H9 (cell line): ENCODE results near the gene TRIM10. TPM values are rescaled to one million over a fixed set of nuclear protein-coding genes. Genes with fewer than 3 reads are reported as not detected.

ENCODE experiments used
- DNase-seq: peaks from one replicate; pipeline ENCODE4 v3.0.0-alpha.2; 2017
- H2AFZ ChIP-seq: one replicate; pipeline ENCODE4 v1.6.1; 2013; ENCODE audit warnings: mild to moderate bottlenecking, low read length, control low read depth, moderate library complexity
- H2AK5ac ChIP-seq: 2 replicates; pipeline ENCODE4 v1.6.1; 2013; ENCODE audit warnings: low read length, control low read depth, mixed read lengths; ENCODE audit not compliant: insufficient read length
- H2BK120ac ChIP-seq: one replicate; pipeline ENCODE4 v1.6.1; 2013; ENCODE audit warnings: low read depth, mild to moderate bottlenecking, low read length, control low read depth, inconsistent platforms; ENCODE audit not compliant: poor library complexity, severe bottlenecking
- H2BK12ac ChIP-seq: 2 replicates; pipeline ENCODE4 v1.6.1; 2013; ENCODE audit warnings: low read length, control low read depth, mixed read lengths, low read depth; ENCODE audit not compliant: insufficient read length
- H2BK15ac ChIP-seq: 2 replicates; pipeline ENCODE4 v1.6.1; 2013; ENCODE audit warnings: low read depth, low read length, control low read depth
- H2BK20ac ChIP-seq: one replicate; pipeline ENCODE4 v1.6.1; 2013; ENCODE audit warnings: low read depth, mild to moderate bottlenecking, low read length, control low read depth, inconsistent platforms; ENCODE audit not compliant: poor library complexity, severe bottlenecking
- H2BK5ac ChIP-seq: 2 replicates; pipeline ENCODE4 v1.6.1; 2013; ENCODE audit warnings: low read length, control low read depth, mixed read lengths; ENCODE audit not compliant: insufficient read length
- H3K14ac ChIP-seq: 2 replicates; pipeline ENCODE4 v1.6.1; 2013; ENCODE audit warnings: low read length, control low read depth; ENCODE audit not compliant: insufficient read depth
- H3K18ac ChIP-seq: 2 replicates; pipeline ENCODE4 v1.6.1; 2013; ENCODE audit warnings: low read depth, mild to moderate bottlenecking, mixed read lengths, low read length, control low read depth; ENCODE audit not compliant: insufficient read length
- H3K23ac ChIP-seq: 2 replicates; pipeline ENCODE4 v1.6.1; 2013; ENCODE audit warnings: low read length, control low read depth, mixed read lengths, low read depth; ENCODE audit not compliant: insufficient read length
- H3K23me2 ChIP-seq: 2 replicates; pipeline ENCODE4 v1.6.1; 2013; ENCODE audit warnings: low read depth, mild to moderate bottlenecking, mixed read lengths, low read length, control low read depth; ENCODE audit not compliant: insufficient read length, poor library complexity, severe bottlenecking
- H3K27ac ChIP-seq: 2 replicates; pipeline ENCODE4 v1.5.1; 2013; ENCODE audit warnings: low read length, control low read depth, mixed read lengths, low read depth; ENCODE audit not compliant: insufficient read length
- H3K27me3 ChIP-seq: 2 replicates; pipeline ENCODE4 v1.6.1; 2013; ENCODE audit warnings: low read length, control low read depth, inconsistent platforms; ENCODE audit not compliant: insufficient read depth
- H3K4ac ChIP-seq: 2 replicates; pipeline ENCODE4 v1.6.1; 2013; ENCODE audit warnings: low read depth, mild to moderate bottlenecking, control low read depth, inconsistent platforms, low read length, moderate library complexity
- H3K4me1 ChIP-seq: 2 replicates; pipeline ENCODE4 v1.6.1; 2013; ENCODE audit warnings: low read length, control low read depth, inconsistent platforms; ENCODE audit not compliant: insufficient read depth
- H3K4me2 ChIP-seq: 2 replicates; pipeline ENCODE4 v1.6.1; 2013; ENCODE audit warnings: low read length, control low read depth, mixed read lengths; ENCODE audit not compliant: insufficient read length, insufficient read depth
- H3K56ac ChIP-seq: 2 replicates; pipeline ENCODE4 v1.6.1; 2013; ENCODE audit warnings: low read depth, mild to moderate bottlenecking, mixed read lengths, low read length, control low read depth; ENCODE audit not compliant: insufficient read length
- H3K79me1 ChIP-seq: 2 replicates; pipeline ENCODE4 v1.6.1; 2013; ENCODE audit warnings: low read depth, mild to moderate bottlenecking, moderate library complexity, low read length, control low read depth, inconsistent platforms; ENCODE audit not compliant: insufficient read depth, poor library complexity, severe bottlenecking
- H3K79me2 ChIP-seq: 2 replicates; pipeline ENCODE4 v1.6.1; 2013; ENCODE audit warnings: low read length, control low read depth, inconsistent platforms; ENCODE audit not compliant: insufficient read depth
- H3K9ac ChIP-seq: 2 replicates; pipeline ENCODE4 v1.6.1; 2013; ENCODE audit warnings: low read length, control low read depth, mixed read lengths; ENCODE audit not compliant: insufficient read length; ENCODE audit errors: extremely low read depth
- H3K9me3 ChIP-seq: one replicate; pipeline ENCODE4 v1.6.1; 2013; ENCODE audit warnings: low read depth, low read length, inconsistent platforms; ENCODE audit not compliant: control insufficient read depth
- H3T11ph ChIP-seq: one replicate; pipeline ENCODE4 v1.6.1; 2013; ENCODE audit warnings: mild to moderate bottlenecking, low read length, control low read depth, inconsistent platforms
- H4K20me1 ChIP-seq: one replicate; pipeline ENCODE4 v1.6.1; 2013; ENCODE audit not compliant: control insufficient read depth, insufficient read length, insufficient read depth
- H4K5ac ChIP-seq: 2 replicates; pipeline ENCODE4 v1.6.1; 2013; ENCODE audit warnings: low read depth, mild to moderate bottlenecking, mixed read lengths, low read length, control low read depth; ENCODE audit not compliant: insufficient read length
- H4K8ac ChIP-seq: replicated peaks from 2 replicates; pipeline ENCODE4 v1.6.1; 2013; ENCODE audit warnings: low read length, control low read depth, mixed read lengths, low read depth; ENCODE audit not compliant: insufficient read length
- H4K91ac ChIP-seq: 2 replicates; pipeline ENCODE4 v1.6.1; 2013; ENCODE audit warnings: low read depth, mild to moderate bottlenecking, moderate library complexity, mixed read lengths, low read length, control low read depth; ENCODE audit not compliant: insufficient read length
- H3K27ac Mint-ChIP-seq, 3 experiments: 2 replicates in 2 of 3; 3 replicates in 1 of 3; pipeline ENCODE4 v1.8.0; 2020 to 2021; ENCODE audit warnings: mixed read lengths in 3 of 3, mild to moderate bottlenecking in 1 of 3, moderate library complexity in 1 of 3
- H3K27me3 Mint-ChIP-seq: 2 replicates; pipeline ENCODE4 v1.8.0; 2021; ENCODE audit warnings: low read depth, mild to moderate bottlenecking, moderate library complexity, mixed read lengths
- H3K36me3 Mint-ChIP-seq, 3 experiments: 2 replicates in 2 of 3; 3 replicates in 1 of 3; pipeline ENCODE4 v1.8.0; 2020 to 2021; ENCODE audit warnings: low read depth in 3 of 3, mixed read lengths in 3 of 3; ENCODE audit not compliant: insufficient read depth in 1 of 3
- H3K4me1 Mint-ChIP-seq, 2 experiments: 2 replicates each; pipeline ENCODE4 v1.8.0; 2020; ENCODE audit warnings: mixed read lengths in 2 of 2
- H3K4me3 Mint-ChIP-seq, 2 experiments: 2 replicates in 1 of 2; 3 replicates in 1 of 2; pipeline ENCODE4 v1.8.0; 2020 to 2021; ENCODE audit warnings: mild to moderate bottlenecking in 2 of 2, mixed read lengths in 2 of 2, moderate library complexity in 1 of 2
- H3K9me3 Mint-ChIP-seq, 2 experiments: 2 replicates in 1 of 2; 3 replicates in 1 of 2; pipeline ENCODE4 v1.8.0; 2020; ENCODE audit warnings: mild to moderate bottlenecking in 2 of 2, mixed read lengths in 2 of 2, moderate library complexity in 1 of 2
- WGBS: extraction: QIAGEN DNeasy Blood & Tissue Kit; methylation state at CpG from one replicate; pipeline ENCODE4 v1.1.7; 2013; ENCODE audit warnings: missing lambda C conversion rate, low lambda C conversion rate, mixed read lengths; ENCODE audit not compliant: insufficient read length; ENCODE audit errors: extremely low coverage; 5-methylcytosine and 5-hydroxymethylcytosine counted together
- total RNA-seq: library from RNA; stranded (reverse); gene quantifications from 2 replicates; pipeline ENCODE4 v1.2.1, GENCODE V29; 2021
- TF ChIP-seq, protein P1 (sequence below): fragments of 200-600 bp; sonication (generic); conservative IDR thresholded peaks from 3 replicates; pipeline ENCODE4 v1.8.0; 2021; ENCODE audit warnings: antibody characterized with exemption, mild to moderate bottlenecking

TRIM10 gene
- total RNA-seq, 1 experiment from 2014 or later = 0.07 TPM

DNA sequence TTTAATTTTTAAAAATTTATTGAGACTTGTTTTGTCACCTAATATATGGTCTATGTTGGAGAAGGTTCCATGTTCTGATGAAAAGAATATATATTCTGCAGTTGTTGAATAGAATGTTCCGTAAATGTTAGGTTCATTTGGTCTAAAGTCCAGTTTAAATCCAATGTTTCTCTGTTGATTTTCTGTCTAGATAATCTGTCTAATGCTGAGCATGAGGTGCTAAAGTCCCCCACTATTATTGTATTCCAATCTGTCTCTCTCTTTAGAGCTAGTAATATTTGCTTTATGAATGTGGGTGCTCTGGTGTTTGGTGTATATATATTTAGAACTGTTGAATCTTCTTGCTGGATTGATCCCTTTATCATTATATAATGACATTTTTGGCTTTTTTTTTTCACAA lies 17.8 kb upstream of the TRIM10 start:
- no peak overlapping the region for H3K4me3 Mint-ChIP-seq

More for the DNA sequence above, 17.8 kb upstream of the TRIM10 start:
- Histone ChIP-seq H3K27me3 (no peaks in the 10 kb centered on the region), H3K23me2 (no peaks in the 10 kb centered on the region), H3K79me1 (no peaks in the 10 kb centered on the region), H3K4ac (no peak overlapping the region), H3K23ac (no peak overlapping the region), H3K79me2 (no peaks in the 10 kb centered on the region), H4K8ac (no peak overlapping the region), H3K9me3 (no peaks in the 10 kb centered on the region), H3K4me1 (no peaks in the 10 kb centered on the region), H2BK5ac (no peak overlapping the region), H3K27ac (no peak overlapping the region), H3K56ac (no peak overlapping the region), H3T11ph (no peak overlapping the region), H2BK120ac (no peak overlapping the region), H2BK15ac (no peak overlapping the region), H3K14ac (no peak overlapping the region), H4K5ac (no peak overlapping the region), H4K20me1 (no peaks in the 10 kb centered on the region), H2BK12ac (no peak overlapping the region), H4K91ac (no peak overlapping the region), H3K9ac (no peak overlapping the region), H3K4me2 (no peak overlapping the region), H2BK20ac (no peak overlapping the region), H2AFZ (no peak overlapping the region), H2AK5ac (no peak overlapping the region), H3K18ac (no peak overlapping the region)
- no peak overlapping the region for H3K27ac Mint-ChIP-seq
- H3K4me1 Mint-ChIP-seq = no peaks in the 10 kb centered on the region; a peak in 1 of 4 replicates
- no peaks in the 10 kb centered on the region; a peak in 1 of 7 replicates for H3K36me3 Mint-ChIP-seq
- DNase-seq = no peak
- TF ChIP-seq, protein P1, sequence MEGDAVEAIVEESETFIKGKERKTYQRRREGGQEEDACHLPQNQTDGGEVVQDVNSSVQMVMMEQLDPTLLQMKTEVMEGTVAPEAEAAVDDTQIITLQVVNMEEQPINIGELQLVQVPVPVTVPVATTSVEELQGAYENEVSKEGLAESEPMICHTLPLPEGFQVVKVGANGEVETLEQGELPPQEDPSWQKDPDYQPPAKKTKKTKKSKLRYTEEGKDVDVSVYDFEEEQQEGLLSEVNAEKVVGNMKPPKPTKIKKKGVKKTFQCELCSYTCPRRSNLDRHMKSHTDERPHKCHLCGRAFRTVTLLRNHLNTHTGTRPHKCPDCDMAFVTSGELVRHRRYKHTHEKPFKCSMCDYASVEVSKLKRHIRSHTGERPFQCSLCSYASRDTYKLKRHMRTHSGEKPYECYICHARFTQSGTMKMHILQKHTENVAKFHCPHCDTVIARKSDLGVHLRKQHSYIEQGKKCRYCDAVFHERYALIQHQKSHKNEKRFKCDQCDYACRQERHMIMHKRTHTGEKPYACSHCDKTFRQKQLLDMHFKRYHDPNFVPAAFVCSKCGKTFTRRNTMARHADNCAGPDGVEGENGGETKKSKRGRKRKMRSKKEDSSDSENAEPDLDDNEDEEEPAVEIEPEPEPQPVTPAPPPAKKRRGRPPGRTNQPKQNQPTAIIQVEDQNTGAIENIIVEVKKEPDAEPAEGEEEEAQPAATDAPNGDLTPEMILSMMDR = no peak
- peaks cover 52% of the 10 kb centered on the region for H3K27me3 Mint-ChIP-seq
- peaks cover 0 to 5% of the 10 kb centered on the region in 2 experiments; a peak in 3 of 5 replicates for H3K9me3 Mint-ChIP-seq
- WGBS = no CpG with 5 or more reads among the region's 1 CpG
